H9 (cell line): ENCODE measurements around the gene DGKG. TPM values are rescaled to one million over a fixed set of nuclear protein-coding genes. Genes with fewer than 3 reads are reported as not detected.

Experiments used
- DNase-seq: peaks from one replicate; pipeline ENCODE4 v3.0.0-alpha.2; 2017
- H2AFZ ChIP-seq: one replicate; pipeline ENCODE4 v1.6.1; 2013; ENCODE audit warnings: mild to moderate bottlenecking, low read length, control low read depth, moderate library complexity
- H2AK5ac ChIP-seq: 2 replicates; pipeline ENCODE4 v1.6.1; 2013; ENCODE audit warnings: low read length, control low read depth, mixed read lengths; ENCODE audit not compliant: insufficient read length
- H2BK120ac ChIP-seq: one replicate; pipeline ENCODE4 v1.6.1; 2013; ENCODE audit warnings: low read depth, mild to moderate bottlenecking, low read length, control low read depth, inconsistent platforms; ENCODE audit not compliant: poor library complexity, severe bottlenecking
- H2BK12ac ChIP-seq: 2 replicates; pipeline ENCODE4 v1.6.1; 2013; ENCODE audit warnings: low read length, control low read depth, mixed read lengths, low read depth; ENCODE audit not compliant: insufficient read length
- H2BK15ac ChIP-seq: 2 replicates; pipeline ENCODE4 v1.6.1; 2013; ENCODE audit warnings: low read depth, low read length, control low read depth
- H2BK20ac ChIP-seq: one replicate; pipeline ENCODE4 v1.6.1; 2013; ENCODE audit warnings: low read depth, mild to moderate bottlenecking, low read length, control low read depth, inconsistent platforms; ENCODE audit not compliant: poor library complexity, severe bottlenecking
- H2BK5ac ChIP-seq: 2 replicates; pipeline ENCODE4 v1.6.1; 2013; ENCODE audit warnings: low read length, control low read depth, mixed read lengths; ENCODE audit not compliant: insufficient read length
- H3K14ac ChIP-seq: 2 replicates; pipeline ENCODE4 v1.6.1; 2013; ENCODE audit warnings: low read length, control low read depth; ENCODE audit not compliant: insufficient read depth
- H3K18ac ChIP-seq: 2 replicates; pipeline ENCODE4 v1.6.1; 2013; ENCODE audit warnings: low read depth, mild to moderate bottlenecking, mixed read lengths, low read length, control low read depth; ENCODE audit not compliant: insufficient read length
- H3K23ac ChIP-seq: 2 replicates; pipeline ENCODE4 v1.6.1; 2013; ENCODE audit warnings: low read length, control low read depth, mixed read lengths, low read depth; ENCODE audit not compliant: insufficient read length
- H3K23me2 ChIP-seq: 2 replicates; pipeline ENCODE4 v1.6.1; 2013; ENCODE audit warnings: low read depth, mild to moderate bottlenecking, mixed read lengths, low read length, control low read depth; ENCODE audit not compliant: insufficient read length, poor library complexity, severe bottlenecking
- H3K27ac ChIP-seq: 2 replicates; pipeline ENCODE4 v1.5.1; 2013; ENCODE audit warnings: low read length, control low read depth, mixed read lengths, low read depth; ENCODE audit not compliant: insufficient read length
- H3K27me3 ChIP-seq: 2 replicates; pipeline ENCODE4 v1.6.1; 2013; ENCODE audit warnings: low read length, control low read depth, inconsistent platforms; ENCODE audit not compliant: insufficient read depth
- H3K4ac ChIP-seq: 2 replicates; pipeline ENCODE4 v1.6.1; 2013; ENCODE audit warnings: low read depth, mild to moderate bottlenecking, control low read depth, inconsistent platforms, low read length, moderate library complexity
- H3K4me1 ChIP-seq: 2 replicates; pipeline ENCODE4 v1.6.1; 2013; ENCODE audit warnings: low read length, control low read depth, inconsistent platforms; ENCODE audit not compliant: insufficient read depth
- H3K4me2 ChIP-seq: 2 replicates; pipeline ENCODE4 v1.6.1; 2013; ENCODE audit warnings: low read length, control low read depth, mixed read lengths; ENCODE audit not compliant: insufficient read length, insufficient read depth
- H3K56ac ChIP-seq: 2 replicates; pipeline ENCODE4 v1.6.1; 2013; ENCODE audit warnings: low read depth, mild to moderate bottlenecking, mixed read lengths, low read length, control low read depth; ENCODE audit not compliant: insufficient read length
- H3K79me1 ChIP-seq: 2 replicates; pipeline ENCODE4 v1.6.1; 2013; ENCODE audit warnings: low read depth, mild to moderate bottlenecking, moderate library complexity, low read length, control low read depth, inconsistent platforms; ENCODE audit not compliant: insufficient read depth, poor library complexity, severe bottlenecking
- H3K79me2 ChIP-seq: 2 replicates; pipeline ENCODE4 v1.6.1; 2013; ENCODE audit warnings: low read length, control low read depth, inconsistent platforms; ENCODE audit not compliant: insufficient read depth
- H3K9ac ChIP-seq: 2 replicates; pipeline ENCODE4 v1.6.1; 2013; ENCODE audit warnings: low read length, control low read depth, mixed read lengths; ENCODE audit not compliant: insufficient read length; ENCODE audit errors: extremely low read depth
- H3K9me3 ChIP-seq: one replicate; pipeline ENCODE4 v1.6.1; 2013; ENCODE audit warnings: low read depth, low read length, inconsistent platforms; ENCODE audit not compliant: control insufficient read depth
- H3T11ph ChIP-seq: one replicate; pipeline ENCODE4 v1.6.1; 2013; ENCODE audit warnings: mild to moderate bottlenecking, low read length, control low read depth, inconsistent platforms
- H4K20me1 ChIP-seq: one replicate; pipeline ENCODE4 v1.6.1; 2013; ENCODE audit not compliant: control insufficient read depth, insufficient read length, insufficient read depth
- H4K5ac ChIP-seq: 2 replicates; pipeline ENCODE4 v1.6.1; 2013; ENCODE audit warnings: low read depth, mild to moderate bottlenecking, mixed read lengths, low read length, control low read depth; ENCODE audit not compliant: insufficient read length
- H4K8ac ChIP-seq: replicated peaks from 2 replicates; pipeline ENCODE4 v1.6.1; 2013; ENCODE audit warnings: low read length, control low read depth, mixed read lengths, low read depth; ENCODE audit not compliant: insufficient read length
- H4K91ac ChIP-seq: 2 replicates; pipeline ENCODE4 v1.6.1; 2013; ENCODE audit warnings: low read depth, mild to moderate bottlenecking, moderate library complexity, mixed read lengths, low read length, control low read depth; ENCODE audit not compliant: insufficient read length
- H3K27ac Mint-ChIP-seq, 3 experiments: 2 replicates in 2 of 3; 3 replicates in 1 of 3; pipeline ENCODE4 v1.8.0; 2020 to 2021; ENCODE audit warnings: mixed read lengths in 3 of 3, mild to moderate bottlenecking in 1 of 3, moderate library complexity in 1 of 3
- H3K27me3 Mint-ChIP-seq: 2 replicates; pipeline ENCODE4 v1.8.0; 2021; ENCODE audit warnings: low read depth, mild to moderate bottlenecking, moderate library complexity, mixed read lengths
- H3K36me3 Mint-ChIP-seq, 3 experiments: 2 replicates in 2 of 3; 3 replicates in 1 of 3; pipeline ENCODE4 v1.8.0; 2020 to 2021; ENCODE audit warnings: low read depth in 3 of 3, mixed read lengths in 3 of 3; ENCODE audit not compliant: insufficient read depth in 1 of 3
- H3K4me1 Mint-ChIP-seq, 2 experiments: 2 replicates each; pipeline ENCODE4 v1.8.0; 2020; ENCODE audit warnings: mixed read lengths in 2 of 2
- H3K4me3 Mint-ChIP-seq, 2 experiments: 2 replicates in 1 of 2; 3 replicates in 1 of 2; pipeline ENCODE4 v1.8.0; 2020 to 2021; ENCODE audit warnings: mild to moderate bottlenecking in 2 of 2, mixed read lengths in 2 of 2, moderate library complexity in 1 of 2
- H3K9me3 Mint-ChIP-seq, 2 experiments: 2 replicates in 1 of 2; 3 replicates in 1 of 2; pipeline ENCODE4 v1.8.0; 2020; ENCODE audit warnings: mild to moderate bottlenecking in 2 of 2, mixed read lengths in 2 of 2, moderate library complexity in 1 of 2
- CTCF ChIP-seq: fragments of 200-600 bp; sonication (generic); conservative IDR thresholded peaks from 3 replicates; pipeline ENCODE4 v1.8.0; 2021; ENCODE audit warnings: antibody characterized with exemption, mild to moderate bottlenecking
- total RNA-seq: library from RNA; stranded (reverse); gene quantifications from 2 replicates; pipeline ENCODE4 v1.2.1, GENCODE V29; 2021

DGKG gene
- total RNA-seq, 1 experiment from 2014 or later, result not detected

DNA sequence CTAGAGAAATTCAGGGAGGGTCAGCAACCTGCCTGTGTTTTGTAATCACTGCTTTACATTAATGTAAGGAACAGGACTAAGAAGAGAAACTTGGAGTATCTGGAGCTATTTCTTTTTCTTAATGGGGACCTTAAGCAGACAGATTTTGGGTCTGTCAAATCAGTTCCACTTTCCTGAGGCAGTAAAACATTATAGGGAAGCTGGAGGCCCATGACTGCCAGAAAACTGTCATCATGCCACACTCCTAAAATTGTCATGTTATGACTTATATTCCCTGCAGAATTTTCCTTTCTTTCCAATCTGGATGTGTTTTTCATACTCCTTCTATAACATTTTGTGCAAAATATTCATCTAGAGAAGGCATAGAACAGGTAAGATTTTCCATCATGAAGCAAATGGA is 28.8 kb downstream of the DGKG start:
- H3K23me2 ChIP-seq, result no peaks in the 10 kb centered on the region
- no peak for TF ChIP-seq CTCF
- H3K9ac ChIP-seq, result no peak overlapping the region
- no peak overlapping the region for H3T11ph ChIP-seq
- no peak overlapping the region for H4K91ac ChIP-seq
- H4K20me1 ChIP-seq, result no peaks in the 10 kb centered on the region
- no peak overlapping the region for H2BK15ac ChIP-seq
- no peak overlapping the region for H4K5ac ChIP-seq
- H3K9me3 Mint-ChIP-seq, result no peaks in the 10 kb centered on the region
- H2AK5ac ChIP-seq, result no peak overlapping the region
- H3K79me1 ChIP-seq, result no peaks in the 10 kb centered on the region
- H3K27me3 ChIP-seq, result no peaks in the 10 kb centered on the region
- no peak overlapping the region for H2AFZ ChIP-seq
- no peaks in the 10 kb centered on the region for H3K79me2 ChIP-seq
- no peak overlapping the region for H3K27ac Mint-ChIP-seq
- H3K27me3 Mint-ChIP-seq, result peaks cover 17% of the 10 kb centered on the region
- H3K4me2 ChIP-seq, result no peak overlapping the region
- no peak overlapping the region for H3K14ac ChIP-seq
- H3K9me3 ChIP-seq, result no peaks in the 10 kb centered on the region
- no peak overlapping the region for H3K27ac ChIP-seq
- no peak overlapping the region for H3K23ac ChIP-seq
- H3K4me1 ChIP-seq, result no peaks in the 10 kb centered on the region
- H2BK20ac ChIP-seq, result no peak overlapping the region
- no peak overlapping the region for H3K18ac ChIP-seq
- no peak overlapping the region for H2BK5ac ChIP-seq
- no peak overlapping the region for H2BK12ac ChIP-seq
- H3K4me3 Mint-ChIP-seq, result no peak overlapping the region
- no peak for DNase-seq
- H4K8ac ChIP-seq, result no peak overlapping the region
- H3K4me1 Mint-ChIP-seq, result no peaks in the 10 kb centered on the region
- no peaks in the 10 kb centered on the region for H3K36me3 Mint-ChIP-seq
- no peak overlapping the region for H3K4ac ChIP-seq
- no peak overlapping the region for H2BK120ac ChIP-seq
- no peak overlapping the region for H3K56ac ChIP-seq
